ENCODE results near the gene SECISBP2L.

DNA sequence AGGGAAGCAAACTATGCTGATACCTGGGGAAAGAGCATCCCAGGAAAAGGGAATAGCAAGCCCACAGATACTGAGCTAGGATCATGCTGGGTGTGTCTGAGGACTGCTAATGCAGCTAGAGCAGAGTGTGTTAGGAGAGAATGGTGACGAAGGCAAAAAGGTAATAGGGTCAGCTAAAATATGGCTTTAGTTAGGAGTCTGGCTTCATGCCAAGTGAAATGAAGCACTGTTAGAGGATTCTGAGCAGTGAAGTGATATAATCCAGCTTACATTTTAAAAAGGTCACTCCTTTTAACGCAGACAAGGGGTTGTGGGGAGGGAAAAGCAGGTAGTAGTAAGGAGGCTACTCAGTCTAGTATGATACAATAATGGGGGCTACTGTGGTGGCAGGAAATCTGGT, 30.4 kb downstream of the SECISBP2L start:
- TF ChIP-seq POLR2A (IDR thresholded peaks at IDR 0.05; ENCODE audit: low read depth, low read length) (no peak), RAD21 (IDR thresholded peaks at IDR 0.05; ENCODE audit: low read length) (no peak), NFE2L2 (IDR thresholded peaks at IDR 0.05; ENCODE audit: low read depth, low read length) (no peak), CEBPB (IDR thresholded peaks at IDR 0.05; ENCODE audit: low read depth, low read length) (no peak), RCOR1 (IDR thresholded peaks at IDR 0.05; ENCODE audit: insufficient replicate concordance, low read length) (no peak), SMC3 (IDR thresholded peaks at IDR 0.05; ENCODE audit: low read depth, low read length) (no peak)
- TF ChIP-seq, protein P1, sequence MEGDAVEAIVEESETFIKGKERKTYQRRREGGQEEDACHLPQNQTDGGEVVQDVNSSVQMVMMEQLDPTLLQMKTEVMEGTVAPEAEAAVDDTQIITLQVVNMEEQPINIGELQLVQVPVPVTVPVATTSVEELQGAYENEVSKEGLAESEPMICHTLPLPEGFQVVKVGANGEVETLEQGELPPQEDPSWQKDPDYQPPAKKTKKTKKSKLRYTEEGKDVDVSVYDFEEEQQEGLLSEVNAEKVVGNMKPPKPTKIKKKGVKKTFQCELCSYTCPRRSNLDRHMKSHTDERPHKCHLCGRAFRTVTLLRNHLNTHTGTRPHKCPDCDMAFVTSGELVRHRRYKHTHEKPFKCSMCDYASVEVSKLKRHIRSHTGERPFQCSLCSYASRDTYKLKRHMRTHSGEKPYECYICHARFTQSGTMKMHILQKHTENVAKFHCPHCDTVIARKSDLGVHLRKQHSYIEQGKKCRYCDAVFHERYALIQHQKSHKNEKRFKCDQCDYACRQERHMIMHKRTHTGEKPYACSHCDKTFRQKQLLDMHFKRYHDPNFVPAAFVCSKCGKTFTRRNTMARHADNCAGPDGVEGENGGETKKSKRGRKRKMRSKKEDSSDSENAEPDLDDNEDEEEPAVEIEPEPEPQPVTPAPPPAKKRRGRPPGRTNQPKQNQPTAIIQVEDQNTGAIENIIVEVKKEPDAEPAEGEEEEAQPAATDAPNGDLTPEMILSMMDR (conservative IDR thresholded peaks at IDR 0.05; ENCODE audit: low read depth, low read length), result no peak
- TF ChIP-seq, protein P2, sequence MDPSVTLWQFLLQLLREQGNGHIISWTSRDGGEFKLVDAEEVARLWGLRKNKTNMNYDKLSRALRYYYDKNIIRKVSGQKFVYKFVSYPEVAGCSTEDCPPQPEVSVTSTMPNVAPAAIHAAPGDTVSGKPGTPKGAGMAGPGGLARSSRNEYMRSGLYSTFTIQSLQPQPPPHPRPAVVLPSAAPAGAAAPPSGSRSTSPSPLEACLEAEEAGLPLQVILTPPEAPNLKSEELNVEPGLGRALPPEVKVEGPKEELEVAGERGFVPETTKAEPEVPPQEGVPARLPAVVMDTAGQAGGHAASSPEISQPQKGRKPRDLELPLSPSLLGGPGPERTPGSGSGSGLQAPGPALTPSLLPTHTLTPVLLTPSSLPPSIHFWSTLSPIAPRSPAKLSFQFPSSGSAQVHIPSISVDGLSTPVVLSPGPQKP (IDR thresholded peaks at IDR 0.05; ENCODE audit: borderline replicate concordance, low read depth, low read length), result no peak
